ENCODE data around the gene PCDH1.

PCDH1 gene

GRCh38 chr5:141858079-141858765, 20.0 kb downstream of the PCDH1 start:
- no peaks in the 10 kb centered on the region for H3K27me3 ChIP-seq (ENCODE audit: insufficient read depth, insufficient read length)
- peaks cover 14% of the 10 kb centered on the region for H3K36me3 ChIP-seq (ENCODE audit: insufficient read depth, insufficient read length, low read length)
- H3K4me3 ChIP-seq (ENCODE audit: insufficient read length, low read depth), result no peak overlapping the region
- DNase-seq (ENCODE audit: low read depth, low spot score), result no peak
- TF ChIP-seq SUZ12 (IDR thresholded peaks at IDR 0.05; ENCODE audit: extremely low read depth, insufficient read depth, insufficient read length) (no peak), ZNF274 (IDR thresholded peaks at IDR 0.05; ENCODE audit: low read depth, low read length) (no peak), YY1 (IDR thresholded peaks at IDR 0.05; ENCODE audit: insufficient read depth, insufficient read length) (no peak)
- peaks cover 15% of the 10 kb centered on the region for H3K4me1 ChIP-seq (ENCODE audit: insufficient read depth, insufficient read length)
- no peaks in the 10 kb centered on the region for H3K9me3 ChIP-seq (ENCODE audit: insufficient read depth, low read length)
- peak overlapping the region; percentile 26 for H3K9ac ChIP-seq (ENCODE audit: insufficient read length, low read depth)

- DNase-seq (ENCODE audit: low read depth, low spot score), result no peak
- Histone ChIP-seq H3K4me3 (ENCODE audit: insufficient read length, low read depth) (no peak overlapping the region), H3K27me3 (ENCODE audit: insufficient read depth, insufficient read length) (no peaks in the 10 kb centered on the region), H3K9me3 (ENCODE audit: insufficient read depth, low read length) (no peaks in the 10 kb centered on the region), H3K9ac (ENCODE audit: insufficient read length, low read depth) (no peak overlapping the region), H3K36me3 (ENCODE audit: insufficient read depth, insufficient read length, low read length) (peaks cover 6% of the 10 kb centered on the region), H3K4me1 (ENCODE audit: insufficient read depth, insufficient read length) (peaks cover 16% of the 10 kb centered on the region)
- TF ChIP-seq ZNF274 (IDR thresholded peaks at IDR 0.05; ENCODE audit: low read depth, low read length), result no peak
- no peak for TF ChIP-seq YY1 (IDR thresholded peaks at IDR 0.05; ENCODE audit: insufficient read depth, insufficient read length)
- no peak for TF ChIP-seq SUZ12 (IDR thresholded peaks at IDR 0.05; ENCODE audit: extremely low read depth, insufficient read depth, insufficient read length)
Observed at GRCh38 chr5:141857226-141857625, 21.0 kb downstream of the PCDH1 start.

GRCh38 chr5:141856037-141856790, 22.0 kb downstream of the PCDH1 start:
- Histone ChIP-seq H3K9ac (ENCODE audit: insufficient read length, low read depth) (no peak overlapping the region), H3K4me1 (ENCODE audit: insufficient read depth, insufficient read length) (peaks cover 15% of the 10 kb centered on the region), H3K27me3 (ENCODE audit: insufficient read depth, insufficient read length) (no peaks in the 10 kb centered on the region), H3K36me3 (ENCODE audit: insufficient read depth, insufficient read length, low read length) (no peaks in the 10 kb centered on the region), H3K4me3 (ENCODE audit: insufficient read length, low read depth) (no peak overlapping the region), H3K9me3 (ENCODE audit: insufficient read depth, low read length) (no peaks in the 10 kb centered on the region)
- DNase-seq (ENCODE audit: low read depth, low spot score), result no peak
- TF ChIP-seq YY1 (IDR thresholded peaks at IDR 0.05; ENCODE audit: insufficient read depth, insufficient read length) (no peak), ZNF274 (IDR thresholded peaks at IDR 0.05; ENCODE audit: low read depth, low read length) (no peak), SUZ12 (IDR thresholded peaks at IDR 0.05; ENCODE audit: extremely low read depth, insufficient read depth, insufficient read length) (no peak)

- Histone ChIP-seq H3K4me1 (ENCODE audit: insufficient read depth, insufficient read length) (peaks cover 16% of the 10 kb centered on the region), H3K36me3 (ENCODE audit: insufficient read depth, insufficient read length, low read length) (no peaks in the 10 kb centered on the region), H3K4me3 (ENCODE audit: insufficient read length, low read depth) (no peak overlapping the region), H3K9ac (ENCODE audit: insufficient read length, low read depth) (no peak overlapping the region), H3K27me3 (ENCODE audit: insufficient read depth, insufficient read length) (no peaks in the 10 kb centered on the region), H3K9me3 (ENCODE audit: insufficient read depth, low read length) (no peaks in the 10 kb centered on the region)
- no peak for TF ChIP-seq ZNF274 (IDR thresholded peaks at IDR 0.05; ENCODE audit: low read depth, low read length)
- TF ChIP-seq YY1 (IDR thresholded peaks at IDR 0.05; ENCODE audit: insufficient read depth, insufficient read length), result no peak
- no peak for TF ChIP-seq SUZ12 (IDR thresholded peaks at IDR 0.05; ENCODE audit: extremely low read depth, insufficient read depth, insufficient read length)
- DNase-seq (ENCODE audit: low read depth, low spot score), result no peak
Observed at GRCh38 chr5:141855265-141856036, 22.8 kb downstream of the PCDH1 start.

GRCh38 chr5:141853895-141854626, 24.1 kb downstream of the PCDH1 start:
- Histone ChIP-seq H3K4me3 (ENCODE audit: insufficient read length, low read depth) (no peak overlapping the region), H3K9me3 (ENCODE audit: insufficient read depth, low read length) (no peaks in the 10 kb centered on the region), H3K27me3 (ENCODE audit: insufficient read depth, insufficient read length) (no peaks in the 10 kb centered on the region), H3K36me3 (ENCODE audit: insufficient read depth, insufficient read length, low read length) (no peaks in the 10 kb centered on the region), H3K4me1 (ENCODE audit: insufficient read depth, insufficient read length) (peaks cover 16% of the 10 kb centered on the region), H3K9ac (ENCODE audit: insufficient read length, low read depth) (no peak overlapping the region)
- no peak for DNase-seq (ENCODE audit: low read depth, low spot score)
- TF ChIP-seq ZNF274 (IDR thresholded peaks at IDR 0.05; ENCODE audit: low read depth, low read length) (no peak), SUZ12 (IDR thresholded peaks at IDR 0.05; ENCODE audit: extremely low read depth, insufficient read depth, insufficient read length) (no peak), YY1 (IDR thresholded peaks at IDR 0.05; ENCODE audit: insufficient read depth, insufficient read length) (no peak)

- Histone ChIP-seq H3K9ac (ENCODE audit: insufficient read length, low read depth) (no peak overlapping the region), H3K36me3 (ENCODE audit: insufficient read depth, insufficient read length, low read length) (no peaks in the 10 kb centered on the region), H3K9me3 (ENCODE audit: insufficient read depth, low read length) (no peaks in the 10 kb centered on the region), H3K4me1 (ENCODE audit: insufficient read depth, insufficient read length) (peaks cover 12% of the 10 kb centered on the region), H3K27me3 (ENCODE audit: insufficient read depth, insufficient read length) (no peaks in the 10 kb centered on the region), H3K4me3 (ENCODE audit: insufficient read length, low read depth) (no peak overlapping the region)
- no peak for DNase-seq (ENCODE audit: low read depth, low spot score)
- TF ChIP-seq ZNF274 (IDR thresholded peaks at IDR 0.05; ENCODE audit: low read depth, low read length), result no peak
- TF ChIP-seq SUZ12 (IDR thresholded peaks at IDR 0.05; ENCODE audit: extremely low read depth, insufficient read depth, insufficient read length), result no peak
- no peak for TF ChIP-seq YY1 (IDR thresholded peaks at IDR 0.05; ENCODE audit: insufficient read depth, insufficient read length)
Observed at GRCh38 chr5:141852448-141852847, 25.8 kb downstream of the PCDH1 start.

Data from NT2/D1 (cell line).